Erythroblast (primary cell): ENCODE measurements around the gene UIMC1.
"Not testable (repeated sequence)": the region's sequence is repeated elsewhere in the genome, so short reads cannot be mapped to it uniquely, and the experiment has no call there.

Experiments
- GATA1 ChIP-seq: IDR thresholded peaks from 2 replicates; pipeline ENCODE4 v1.6.1; 2011; ENCODE audit warnings: low read depth, mild to moderate bottlenecking, control low read depth, low read length, moderate library complexity
- POLR2A ChIP-seq: IDR thresholded peaks from 2 replicates; pipeline ENCODE4 v1.6.1; 2011; ENCODE audit warnings: mild to moderate bottlenecking, low read length

DNA sequence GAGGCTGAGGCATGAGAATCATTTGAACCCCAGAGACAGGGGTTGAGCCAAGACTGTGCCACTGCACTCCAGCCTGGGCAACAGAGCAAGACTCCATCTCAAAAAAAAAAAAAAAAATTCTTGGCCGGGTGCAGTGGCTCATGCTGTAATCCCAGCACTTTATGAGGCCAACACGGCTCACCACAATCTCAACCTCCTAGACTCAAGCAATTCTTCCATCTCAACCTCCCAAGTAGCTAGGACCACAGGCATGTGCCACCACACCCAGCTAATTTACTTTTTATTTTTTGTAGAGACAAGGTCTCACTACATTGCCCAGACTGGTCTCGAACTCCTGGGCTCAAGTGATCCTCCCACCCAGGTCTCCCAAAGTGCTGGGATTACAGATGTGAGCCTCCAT, 13.5 kb downstream of the UIMC1 start:
- not testable (repeated sequence) for TF ChIP-seq POLR2A, GATA1
